Daoy (cell line): ENCODE data around the gene PRR20D. TPM values are rescaled to one million over a fixed set of nuclear protein-coding genes. Genes with fewer than 3 reads are reported as not detected.
"Not testable (repeated sequence)": the region's sequence is repeated elsewhere in the genome, so short reads cannot be mapped to it uniquely, and the experiment has no call there.

ENCODE experiments used
- DNase-seq: peaks from one replicate; pipeline ENCODE4 v3.0.0-alpha.2; 2015; ENCODE audit warnings: low read depth
- total RNA-seq: library from RNA; depleted of rRNA; stranded (reverse); fragments of >200 nt; shearing (Covaris generic); gene quantifications from 2 replicates; pipeline ENCODE4 v1.2.3, GENCODE V29; 2014; rRNA removed

The PRR20D gene
- total RNA-seq, result not detected in 2 replicates

DNA sequence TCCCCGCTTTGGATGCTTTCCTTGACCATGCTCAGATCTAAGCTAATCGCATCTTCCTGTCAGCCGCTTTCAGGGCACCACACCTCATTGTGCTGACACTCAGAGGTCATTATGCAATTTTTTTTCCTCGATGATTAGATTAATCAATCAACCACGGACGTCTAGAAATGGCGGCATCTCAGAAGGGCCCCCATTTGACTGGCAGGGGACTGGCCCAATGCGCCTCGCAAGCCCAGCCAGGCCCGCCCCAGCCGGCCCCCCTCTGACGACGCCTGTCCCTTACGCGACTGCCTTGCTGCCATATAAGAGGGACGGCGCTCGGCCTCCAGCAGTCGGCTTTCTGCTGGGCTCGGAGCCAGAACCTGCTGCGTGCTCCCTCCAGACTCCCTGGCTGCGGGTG, at the start of gene PRR20D:
PRR20D (plus strand) TSS at position 301 of the 400 bp plus-strand sequence. CDS start 387 bp downstream, outside the sequence.
- DNase-seq, result not testable (repeated sequence)

DNA sequence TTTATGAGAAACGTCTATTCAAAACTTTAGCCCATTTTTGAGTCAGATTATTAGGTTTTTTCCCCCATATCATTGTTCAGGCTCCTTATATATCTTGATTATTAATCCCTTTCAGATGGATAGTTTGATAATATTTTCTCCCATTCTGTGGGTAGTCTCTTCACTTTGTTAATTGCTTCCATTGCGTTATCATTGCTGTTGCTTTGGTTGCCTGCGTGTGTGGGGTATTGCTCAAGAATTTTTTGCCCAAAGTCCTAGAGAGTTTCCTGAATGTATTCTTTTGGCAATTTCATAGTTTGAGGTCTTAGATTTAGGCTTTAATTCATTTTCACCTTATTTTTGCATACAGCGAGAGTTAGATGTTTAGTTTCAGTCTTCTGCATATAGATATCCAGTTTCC, 45.5 kb upstream of the PRR20D start:
- DNase-seq, result no peak

DNA sequence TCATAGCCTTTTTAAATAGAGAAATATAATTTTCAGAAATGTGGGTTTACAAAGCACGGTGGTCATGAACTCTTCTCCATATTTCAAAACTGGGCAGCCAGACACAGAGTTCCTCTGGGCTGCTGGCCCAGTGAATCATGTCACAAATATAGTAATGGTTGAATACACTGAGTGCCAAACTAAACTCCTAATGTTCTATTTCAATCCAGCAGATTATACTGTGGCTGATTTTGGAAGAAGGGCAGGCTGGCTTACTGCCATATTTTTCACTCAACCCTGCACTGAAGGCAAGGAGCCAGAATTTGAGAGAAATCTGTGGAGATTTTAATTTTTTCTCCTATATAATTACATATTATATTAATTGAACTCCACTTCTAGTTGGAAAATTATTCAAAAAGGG, 36.8 kb upstream of the PRR20D start:
- DNase-seq, result no peak

DNA sequence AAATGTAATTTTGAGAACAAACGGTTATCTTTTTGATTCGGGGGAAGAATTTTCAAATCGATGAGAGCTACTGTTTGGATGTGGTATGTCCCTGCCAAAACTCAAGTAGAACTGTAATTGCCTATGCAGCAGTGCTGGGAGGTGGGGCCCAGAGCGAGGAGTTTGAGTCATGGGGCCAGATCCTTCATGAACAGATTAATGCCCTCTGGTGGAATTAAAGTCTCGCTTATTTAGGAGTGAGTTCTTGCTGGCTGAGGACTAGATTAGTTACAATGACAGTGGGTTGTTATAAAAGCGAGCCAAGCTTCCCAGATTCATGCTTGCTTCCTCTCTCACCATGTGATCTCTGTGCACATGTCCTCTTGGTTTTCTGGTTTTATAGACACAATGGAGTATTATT, 31.5 kb upstream of the PRR20D start:
- no peak for DNase-seq

DNA sequence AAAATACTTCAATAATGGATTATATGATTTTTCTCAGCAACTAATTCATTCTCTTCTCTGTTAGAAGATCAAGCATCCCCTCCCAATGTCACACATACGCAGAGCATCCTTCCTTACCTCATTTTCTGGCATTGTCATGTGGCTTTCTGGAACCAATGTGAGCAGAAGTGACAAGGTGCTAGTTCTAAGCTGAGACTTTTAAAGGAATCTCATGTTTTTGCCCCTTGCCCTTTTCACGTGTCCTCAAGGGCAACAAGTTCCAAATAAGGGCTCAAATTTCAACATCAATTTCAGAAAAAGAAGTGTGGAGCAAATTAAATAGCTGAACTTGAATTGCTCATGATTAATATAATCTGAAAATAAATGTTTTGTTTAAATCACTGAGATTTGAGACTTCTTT, 24.3 kb upstream of the PRR20D start:
- no peak for DNase-seq

DNA sequence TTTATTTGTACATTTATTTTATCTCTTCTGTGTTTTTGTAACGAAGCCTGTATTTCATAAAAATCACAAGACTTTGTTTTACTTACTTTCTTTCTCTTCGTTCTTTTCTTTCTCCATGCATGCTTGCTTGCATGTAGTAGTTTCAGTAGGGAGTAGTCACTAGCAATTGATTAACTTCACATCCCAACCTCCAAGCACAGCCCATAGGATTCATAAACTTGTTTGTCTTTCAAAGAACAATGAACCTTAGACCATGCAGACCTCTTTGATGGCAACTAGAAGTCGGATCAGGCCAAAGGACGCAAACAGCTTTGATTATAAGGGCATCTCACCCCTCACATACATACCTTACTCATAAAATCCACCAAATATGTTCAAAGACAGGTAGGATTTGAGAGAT, 22.8 kb upstream of the PRR20D start:
- no peak for DNase-seq

DNA sequence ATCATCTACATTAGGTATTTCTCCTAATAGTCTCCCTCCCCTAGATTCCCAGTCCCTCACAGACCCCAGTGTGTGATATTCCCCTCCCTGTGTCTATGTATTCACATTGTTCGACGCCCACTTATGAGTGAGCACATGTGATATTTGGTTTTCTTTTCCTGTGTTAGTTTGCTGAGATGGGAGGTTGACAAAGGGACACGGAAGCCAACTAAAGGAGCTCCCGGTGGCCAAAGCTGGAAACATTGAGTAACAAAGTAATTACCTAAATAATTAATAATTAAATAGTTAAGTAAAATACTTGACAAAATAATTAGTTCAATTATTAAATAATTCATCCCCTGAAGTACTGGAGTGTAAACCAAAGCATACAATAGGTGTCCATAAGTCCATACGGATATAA, 21.4 kb upstream of the PRR20D start:
- DNase-seq, result no peak

DNA sequence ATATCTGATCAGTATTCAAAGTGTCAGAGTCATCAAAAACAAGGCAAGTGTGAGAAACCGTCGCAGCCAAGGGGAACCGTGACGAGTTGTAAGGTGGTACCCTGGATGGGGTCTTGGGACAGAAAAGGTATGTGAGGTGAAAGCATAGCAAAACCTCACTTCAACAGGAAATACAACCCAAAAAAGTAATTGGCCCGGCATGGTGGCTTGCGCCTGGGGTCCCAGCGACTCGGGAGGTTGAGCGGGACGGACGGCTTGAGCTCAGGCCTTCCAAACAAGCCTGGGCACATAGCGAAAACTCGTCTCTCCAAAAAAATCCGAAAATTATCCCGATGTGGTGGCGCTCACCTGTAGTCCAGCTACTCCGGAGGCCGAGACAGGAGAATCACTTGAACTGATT, 20.7 kb upstream of the PRR20D start:
- not testable (repeated sequence) for DNase-seq

DNA sequence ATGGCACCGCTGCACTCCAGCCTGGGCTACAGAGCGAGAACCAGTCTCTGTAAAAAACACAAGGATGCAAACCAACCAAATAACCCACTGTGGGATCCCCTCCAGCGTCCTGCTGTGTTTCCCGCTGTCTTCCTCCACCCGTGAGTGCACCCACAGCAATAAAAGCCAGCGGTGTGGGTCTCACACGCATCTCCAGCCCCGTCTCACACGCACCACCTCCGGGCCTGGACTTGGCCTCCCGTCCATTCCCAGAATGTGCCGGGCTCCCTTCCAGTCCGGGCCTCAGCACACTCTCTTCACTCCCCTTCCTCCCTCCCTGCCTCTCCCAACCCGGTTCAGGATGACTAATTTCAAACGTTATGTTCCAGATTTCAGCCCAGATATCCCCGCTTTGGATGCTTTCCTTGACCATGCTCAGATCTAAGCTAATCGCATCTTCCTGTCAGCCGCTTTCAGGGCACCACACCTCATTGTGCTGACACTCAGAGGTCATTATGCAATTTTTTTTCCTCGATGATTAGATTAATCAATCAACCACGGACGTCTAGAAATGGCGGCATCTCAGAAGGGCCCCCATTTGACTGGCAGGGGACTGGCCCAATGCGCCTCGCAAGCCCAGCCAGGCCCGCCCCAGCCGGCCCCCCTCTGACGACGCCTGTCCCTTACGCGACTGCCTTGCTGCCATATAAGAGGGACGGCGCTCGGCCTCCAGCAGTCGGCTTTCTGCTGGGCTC, 20.0 kb upstream of the PRR20D start, which contains the start of gene PRR20A:
PRR20A (plus strand) TSS at position 684 of the 734 bp plus-strand sequence. CDS start 387 bp downstream, outside the sequence.
- DNase-seq, result not testable (repeated sequence)

DNA sequence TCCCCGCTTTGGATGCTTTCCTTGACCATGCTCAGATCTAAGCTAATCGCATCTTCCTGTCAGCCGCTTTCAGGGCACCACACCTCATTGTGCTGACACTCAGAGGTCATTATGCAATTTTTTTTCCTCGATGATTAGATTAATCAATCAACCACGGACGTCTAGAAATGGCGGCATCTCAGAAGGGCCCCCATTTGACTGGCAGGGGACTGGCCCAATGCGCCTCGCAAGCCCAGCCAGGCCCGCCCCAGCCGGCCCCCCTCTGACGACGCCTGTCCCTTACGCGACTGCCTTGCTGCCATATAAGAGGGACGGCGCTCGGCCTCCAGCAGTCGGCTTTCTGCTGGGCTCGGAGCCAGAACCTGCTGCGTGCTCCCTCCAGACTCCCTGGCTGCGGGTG, 13.2 kb upstream of the PRR20D start, which contains the start of gene PRR20B:
PRR20B (plus strand) TSS at position 301 of the 400 bp plus-strand sequence. CDS start 387 bp downstream, outside the sequence.
- not testable (repeated sequence) for DNase-seq

DNA sequence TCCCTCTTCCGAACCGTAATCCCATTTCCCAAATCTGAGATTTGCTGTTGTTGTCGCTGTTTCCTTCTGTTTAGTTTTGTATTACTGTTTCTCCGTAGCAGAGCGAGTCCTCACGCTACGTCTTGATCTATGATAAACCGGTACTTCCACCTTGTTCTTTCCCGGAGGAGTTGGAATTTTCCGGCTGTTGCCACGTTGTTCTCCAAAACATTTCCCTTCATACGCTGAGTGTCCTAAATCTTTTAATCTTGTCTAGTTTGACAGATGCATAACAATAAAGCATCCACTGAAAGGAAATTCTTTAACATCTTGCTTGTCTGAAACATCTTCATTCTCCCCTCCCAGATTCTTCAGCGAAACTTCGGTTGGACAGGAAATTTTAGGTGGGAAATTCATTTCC, 12.3 kb upstream of the PRR20D start:
- not testable (repeated sequence) for DNase-seq

DNA sequence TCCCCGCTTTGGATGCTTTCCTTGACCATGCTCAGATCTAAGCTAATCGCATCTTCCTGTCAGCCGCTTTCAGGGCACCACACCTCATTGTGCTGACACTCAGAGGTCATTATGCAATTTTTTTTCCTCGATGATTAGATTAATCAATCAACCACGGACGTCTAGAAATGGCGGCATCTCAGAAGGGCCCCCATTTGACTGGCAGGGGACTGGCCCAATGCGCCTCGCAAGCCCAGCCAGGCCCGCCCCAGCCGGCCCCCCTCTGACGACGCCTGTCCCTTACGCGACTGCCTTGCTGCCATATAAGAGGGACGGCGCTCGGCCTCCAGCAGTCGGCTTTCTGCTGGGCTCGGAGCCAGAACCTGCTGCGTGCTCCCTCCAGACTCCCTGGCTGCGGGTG, 6.7 kb upstream of the PRR20D start, which contains the start of gene PRR20C:
PRR20C (plus strand) TSS at position 301 of the 400 bp plus-strand sequence. CDS start 387 bp downstream, outside the sequence.
- DNase-seq, result not testable (repeated sequence)

DNA sequence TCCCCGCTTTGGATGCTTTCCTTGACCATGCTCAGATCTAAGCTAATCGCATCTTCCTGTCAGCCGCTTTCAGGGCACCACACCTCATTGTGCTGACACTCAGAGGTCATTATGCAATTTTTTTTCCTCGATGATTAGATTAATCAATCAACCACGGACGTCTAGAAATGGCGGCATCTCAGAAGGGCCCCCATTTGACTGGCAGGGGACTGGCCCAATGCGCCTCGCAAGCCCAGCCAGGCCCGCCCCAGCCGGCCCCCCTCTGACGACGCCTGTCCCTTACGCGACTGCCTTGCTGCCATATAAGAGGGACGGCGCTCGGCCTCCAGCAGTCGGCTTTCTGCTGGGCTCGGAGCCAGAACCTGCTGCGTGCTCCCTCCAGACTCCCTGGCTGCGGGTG, 6.5 kb downstream of the PRR20D start, which contains the start of gene PRR20E:
PRR20E (plus strand) TSS at position 301 of the 400 bp plus-strand sequence. CDS start 387 bp downstream, outside the sequence.
- not testable (repeated sequence) for DNase-seq

DNA sequence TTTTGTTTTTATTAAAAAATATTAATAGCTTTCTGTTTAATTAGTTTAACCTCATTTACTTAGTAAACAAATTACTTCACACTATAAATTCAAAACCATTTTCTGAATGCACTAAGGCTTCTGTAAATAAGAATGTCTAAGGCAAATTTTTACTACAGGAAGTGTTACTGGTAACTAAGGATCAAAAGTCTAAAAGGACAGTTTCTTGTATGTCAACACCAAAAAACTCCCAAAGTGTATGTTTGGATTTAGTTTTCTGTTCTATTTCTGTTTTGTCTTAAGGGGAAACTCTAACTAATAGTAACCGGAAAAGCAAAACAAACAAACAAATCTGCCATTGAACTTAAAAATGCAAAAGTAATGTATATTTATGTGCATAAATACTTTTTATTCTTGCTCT, 31.2 kb downstream of the PRR20D start:
- DNase-seq, result no peak

DNA sequence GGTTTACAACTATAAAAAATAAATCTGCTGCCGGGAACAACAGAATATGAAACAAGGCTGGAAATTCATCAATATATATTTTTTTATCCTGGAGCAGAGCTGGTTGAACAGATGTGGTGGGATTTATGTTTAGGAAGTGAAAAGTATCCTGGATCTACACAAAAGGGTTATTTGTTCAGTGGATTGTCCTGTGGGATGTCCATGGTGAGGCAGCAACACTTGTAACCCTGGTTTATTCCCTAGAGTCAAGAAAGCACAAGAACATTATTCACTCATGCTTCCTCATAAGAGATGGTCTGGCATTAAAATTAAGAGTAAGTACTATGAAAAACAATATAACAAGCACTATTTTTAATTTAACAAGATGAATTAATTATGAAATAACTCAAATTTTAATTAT, 52.6 kb downstream of the PRR20D start:
- no peak for DNase-seq

Other genes with a start within 250 kb of the PRR20D start
- not detected in 2 replicates for gene PRR20A, start 19.7 kb upstream of the PRR20D start, total RNA-seq
- not detected in 2 replicates for gene PRR20B, start 13.1 kb upstream of the PRR20D start, total RNA-seq
- not detected in 2 replicates for gene PRR20C, start 6.6 kb upstream of the PRR20D start, total RNA-seq
- gene PRR20E, start 6.6 kb downstream of the PRR20D start, total RNA-seq, result not detected in 2 replicates